Measurements from ENCODE around the gene OTOS. TPM values are rescaled to one million over a fixed set of nuclear protein-coding genes. Genes with fewer than 3 reads are reported as not detected.

Gene OTOS
- total and polyA plus RNA-seq, 4 donors = not detected

DNA sequence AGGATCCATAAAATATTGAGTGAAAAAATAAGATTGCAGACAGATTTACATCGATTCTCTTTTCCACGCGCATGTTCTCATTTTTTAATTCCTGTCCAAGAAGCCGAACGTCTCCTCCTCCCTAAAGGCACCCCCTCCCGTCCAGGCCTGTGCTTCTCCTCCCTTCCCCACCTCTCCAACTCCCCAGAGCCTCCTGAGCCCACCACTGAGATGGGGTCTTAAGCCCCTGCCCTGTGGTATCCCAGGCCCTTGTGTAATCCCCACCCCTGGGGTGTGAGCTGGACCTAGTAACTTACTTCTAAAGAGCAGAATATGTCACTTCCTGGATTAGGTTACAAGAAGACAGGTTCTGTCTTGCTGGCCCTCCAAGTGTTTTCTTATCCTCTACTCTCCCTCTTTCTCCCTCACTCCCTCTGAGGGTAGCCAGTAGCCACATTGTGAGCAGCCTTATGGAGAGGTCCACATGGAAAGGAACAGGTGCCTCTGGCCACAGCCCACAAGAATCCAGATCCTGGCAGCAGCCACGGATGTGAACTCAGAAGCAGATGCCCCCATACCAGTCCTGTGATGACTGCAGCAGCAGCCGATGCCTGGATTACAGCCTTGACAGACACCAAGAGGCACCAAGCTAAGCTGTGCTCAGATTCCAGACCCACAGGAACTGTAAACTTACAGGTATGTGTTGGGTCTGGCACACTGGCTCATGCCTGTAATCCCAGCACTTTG, 39.6 kb upstream of the OTOS start:
- TF ChIP-seq, protein P1, sequence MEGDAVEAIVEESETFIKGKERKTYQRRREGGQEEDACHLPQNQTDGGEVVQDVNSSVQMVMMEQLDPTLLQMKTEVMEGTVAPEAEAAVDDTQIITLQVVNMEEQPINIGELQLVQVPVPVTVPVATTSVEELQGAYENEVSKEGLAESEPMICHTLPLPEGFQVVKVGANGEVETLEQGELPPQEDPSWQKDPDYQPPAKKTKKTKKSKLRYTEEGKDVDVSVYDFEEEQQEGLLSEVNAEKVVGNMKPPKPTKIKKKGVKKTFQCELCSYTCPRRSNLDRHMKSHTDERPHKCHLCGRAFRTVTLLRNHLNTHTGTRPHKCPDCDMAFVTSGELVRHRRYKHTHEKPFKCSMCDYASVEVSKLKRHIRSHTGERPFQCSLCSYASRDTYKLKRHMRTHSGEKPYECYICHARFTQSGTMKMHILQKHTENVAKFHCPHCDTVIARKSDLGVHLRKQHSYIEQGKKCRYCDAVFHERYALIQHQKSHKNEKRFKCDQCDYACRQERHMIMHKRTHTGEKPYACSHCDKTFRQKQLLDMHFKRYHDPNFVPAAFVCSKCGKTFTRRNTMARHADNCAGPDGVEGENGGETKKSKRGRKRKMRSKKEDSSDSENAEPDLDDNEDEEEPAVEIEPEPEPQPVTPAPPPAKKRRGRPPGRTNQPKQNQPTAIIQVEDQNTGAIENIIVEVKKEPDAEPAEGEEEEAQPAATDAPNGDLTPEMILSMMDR (IDR thresholded peaks at IDR 0.05; ENCODE audit: control extremely low read depth, extremely low read depth) = no peak
- H3K27me3 ChIP-seq (ENCODE audit: control insufficient read depth in 3 of 3, insufficient read depth in 3 of 3, low read length in 2 of 3) = peaks cover 3 to 6% (median 3%) of the 10 kb centered on the region in 3 donors
- H3K9me3 ChIP-seq (ENCODE audit: control insufficient read depth in 4 of 4, insufficient read depth in 3 of 4, low read length in 3 of 4) = no peaks in the 10 kb centered on the region
- ATAC-seq (ENCODE audit: insufficient read depth, low FRiP score) = no peak
- H3K9ac ChIP-seq (ENCODE audit: insufficient read depth in 1 of 2, low read length in 2 of 2) = no peak overlapping the region
- no peak overlapping the region for H3K27ac ChIP-seq (ENCODE audit: low read depth in 1 of 2, low read length in 1 of 2)
- H3K4me3 ChIP-seq = no peak overlapping the region
- WGBS, 2 donors = 78 to 83% methylated on average over 8 of the region's 8 CpGs
- no peaks in the 10 kb centered on the region for H3K36me3 ChIP-seq (ENCODE audit: control insufficient read depth in 4 of 4, insufficient read depth in 4 of 4, low read length in 4 of 4)
- no peak for DNase-seq
- H3K4me1 ChIP-seq (ENCODE audit: control insufficient read depth in 5 of 5, insufficient read depth in 5 of 5, low read length in 5 of 5) = no peaks in the 10 kb centered on the region

DNA sequence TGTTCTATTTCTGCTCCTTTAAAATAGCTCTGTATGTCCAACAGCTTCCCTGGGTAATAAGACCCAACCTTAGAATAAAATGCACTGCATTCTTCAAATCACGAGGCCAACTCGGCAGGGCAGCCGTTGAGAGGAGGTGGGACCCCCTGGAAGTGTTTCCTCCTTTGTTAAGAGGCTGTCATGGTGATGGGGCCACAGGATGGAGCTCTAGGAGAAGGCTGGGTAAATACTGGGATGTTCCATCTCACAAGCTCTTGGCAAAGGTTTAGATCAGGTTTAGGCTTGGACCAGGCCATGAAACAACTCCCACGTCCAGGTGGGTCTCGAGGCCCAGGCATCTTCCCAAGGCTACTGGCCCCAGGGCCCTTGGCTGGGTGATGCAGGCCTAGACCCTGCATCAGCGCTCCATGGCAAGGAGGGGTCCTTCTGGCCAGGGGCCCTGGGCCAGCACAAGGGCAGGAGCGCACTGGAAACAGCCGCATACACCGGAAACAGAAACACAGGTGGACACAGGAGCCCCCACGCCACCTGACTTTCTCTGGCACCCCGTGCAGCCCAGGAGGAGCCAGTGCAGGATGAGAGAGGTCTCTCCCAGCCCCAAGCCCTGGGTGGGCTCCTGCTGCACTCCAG, 38.8 kb upstream of the OTOS start:
- TF ChIP-seq, protein P1 (IDR thresholded peaks at IDR 0.05; ENCODE audit: control extremely low read depth, extremely low read depth) = no peak
- H3K4me3 ChIP-seq = no peak overlapping the region
- ATAC-seq (ENCODE audit: insufficient read depth, low FRiP score) (no peak), DNase-seq (no peak)
- H3K9ac ChIP-seq (ENCODE audit: insufficient read depth in 1 of 2, low read length in 2 of 2) = no peak overlapping the region
- no peak overlapping the region for H3K27ac ChIP-seq (ENCODE audit: low read depth in 1 of 2, low read length in 1 of 2)
- H3K4me1 ChIP-seq (ENCODE audit: control insufficient read depth in 5 of 5, insufficient read depth in 5 of 5, low read length in 5 of 5) = no peaks in the 10 kb centered on the region
- no peaks in the 10 kb centered on the region for H3K36me3 ChIP-seq (ENCODE audit: control insufficient read depth in 4 of 4, insufficient read depth in 4 of 4, low read length in 4 of 4)
- peaks cover 0 to 2% (median 0%) of the 10 kb centered on the region in 4 donors for H3K9me3 ChIP-seq (ENCODE audit: control insufficient read depth in 4 of 4, insufficient read depth in 3 of 4, low read length in 3 of 4)
- peaks cover 0 to 10% (median 7%) of the 10 kb centered on the region in 3 donors for H3K27me3 ChIP-seq (ENCODE audit: control insufficient read depth in 3 of 3, insufficient read depth in 3 of 3, low read length in 2 of 3)
- 77 to 87% methylated on average over 11 of the region's 11 CpGs for WGBS, 2 donors

DNA sequence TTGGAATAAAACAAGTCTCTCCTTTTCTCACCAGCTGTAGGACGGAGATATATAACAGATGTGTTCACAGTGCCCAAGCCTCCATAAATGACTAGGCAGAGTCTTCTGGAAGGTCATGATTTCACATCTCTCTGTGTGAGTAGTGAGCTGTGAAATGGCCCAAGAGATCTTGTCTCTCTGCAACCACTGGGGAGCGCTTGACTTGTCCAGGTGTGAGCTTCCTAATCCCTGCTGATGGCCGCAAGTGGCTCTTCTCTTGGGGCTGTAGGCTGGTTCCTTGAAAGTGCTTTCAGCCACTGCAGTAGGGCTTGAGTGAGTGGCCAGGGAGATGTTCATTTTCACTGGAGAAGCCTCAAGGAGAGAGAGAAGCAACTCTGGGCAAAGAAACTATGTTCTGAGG, 38.1 kb upstream of the OTOS start:
- Histone ChIP-seq H3K4me1 (ENCODE audit: control insufficient read depth in 5 of 5, insufficient read depth in 5 of 5, low read length in 5 of 5) (no peaks in the 10 kb centered on the region), H3K27me3 (ENCODE audit: control insufficient read depth in 3 of 3, insufficient read depth in 3 of 3, low read length in 2 of 3) (peaks cover 0 to 10% (median 7%) of the 10 kb centered on the region in 3 donors), H3K27ac (ENCODE audit: low read depth in 1 of 2, low read length in 1 of 2) (no peak overlapping the region), H3K9me3 (ENCODE audit: control insufficient read depth in 4 of 4, insufficient read depth in 3 of 4, low read length in 3 of 4) (peaks cover 0 to 5% (median 0%) of the 10 kb centered on the region in 4 donors), H3K36me3 (ENCODE audit: control insufficient read depth in 4 of 4, insufficient read depth in 4 of 4, low read length in 4 of 4) (no peaks in the 10 kb centered on the region), H3K4me3 (no peak overlapping the region), H3K9ac (ENCODE audit: insufficient read depth in 1 of 2, low read length in 2 of 2) (no peak overlapping the region)
- DNase-seq = no peak
- no peak for ATAC-seq (ENCODE audit: insufficient read depth, low FRiP score)
- TF ChIP-seq, protein P1 (IDR thresholded peaks at IDR 0.05; ENCODE audit: control extremely low read depth, extremely low read depth) = no peak
- 82 to 92% methylated on average over 3 of the region's 3 CpGs for WGBS, 2 donors
